Lung (tissue), 12 donors: ENCODE results near the gene POLR3B. TPM values are rescaled to one million over a fixed set of nuclear protein-coding genes. Genes with fewer than 3 reads are reported as not detected.

Experiments used
- ATAC-seq: fragments of 200-7000 bp; cut with Tn5 transposase; one replicate; pipeline ENCODE4 v1.9.1; 2020; ENCODE audit warnings: moderate number of reproducible peaks; ENCODE audit not compliant: insufficient read depth, low FRiP score
- DNase-seq, 3 donors: peaks; one replicate each; pipeline ENCODE4 v3.0.0-alpha.2; 2013 to 2017
- H3K27ac ChIP-seq, 2 donors: one replicate each; pipeline ENCODE4 v1.5.1; 2013; ENCODE audit warnings: mild to moderate bottlenecking in 2 of 2, moderate library complexity in 2 of 2, control low read depth in 1 of 2, inconsistent platforms in 1 of 2, low read depth in 1 of 2, low read length in 1 of 2
- H3K27me3 ChIP-seq, 3 donors: one replicate each; pipeline ENCODE4 v1.5.1; 2013; ENCODE audit warnings: low read length in 2 of 3; ENCODE audit not compliant: control insufficient read depth in 3 of 3, insufficient read depth in 3 of 3
- H3K36me3 ChIP-seq, 4 donors: one replicate each; pipeline ENCODE4 v1.5.1; 2013; ENCODE audit warnings: low read length in 4 of 4, mild to moderate bottlenecking in 1 of 4, moderate library complexity in 1 of 4; ENCODE audit not compliant: control insufficient read depth in 4 of 4, insufficient read depth in 4 of 4
- H3K4me1 ChIP-seq, 5 donors: one replicate each; pipeline ENCODE4 v1.5.1; 2013; ENCODE audit warnings: low read length in 5 of 5, mild to moderate bottlenecking in 2 of 5, moderate library complexity in 1 of 5; ENCODE audit not compliant: control insufficient read depth in 5 of 5, insufficient read depth in 5 of 5
- H3K4me3 ChIP-seq: one replicate; pipeline ENCODE4 v1.5.1; 2013; ENCODE audit warnings: mild to moderate bottlenecking, control low read depth, moderate library complexity
- H3K9ac ChIP-seq, 2 donors: one replicate each; pipeline ENCODE4 v1.5.1; 2013; ENCODE audit warnings: low read length in 2 of 2, control low read depth in 1 of 2; ENCODE audit not compliant: insufficient read depth in 1 of 2
- H3K9me3 ChIP-seq, 4 donors: one replicate each; pipeline ENCODE4 v1.5.1; 2013; ENCODE audit warnings: low read length in 3 of 4, mild to moderate bottlenecking in 1 of 4, moderate library complexity in 1 of 4; ENCODE audit not compliant: control insufficient read depth in 4 of 4, insufficient read depth in 3 of 4
- WGBS, 2 donors: extraction: QIAGEN DNeasy Blood & Tissue Kit; methylation state at CpG; one replicate each; pipeline ENCODE4 v1.1.7; 2013; 5-methylcytosine and 5-hydroxymethylcytosine counted together
- polyA plus RNA-seq, 2 donors: library from polyadenylated mRNA; stranded (reverse); fragments of 200-250 nt; gene quantifications; one replicate each; pipeline ENCODE4 v1.2.1, GENCODE V29; 2013
- total RNA-seq, 2 donors: library from RNA; depleted of rRNA in 1 of 2; stranded (reverse); fragments of >200 nt in 1 of 2; gene quantifications; one replicate each; pipeline ENCODE4 v1.2.1, GENCODE V29; 2014 to 2021
- TF ChIP-seq, protein P1 (sequence below): IDR thresholded peaks from 2 replicates; pipeline ENCODE4 v1.5.1; 2012; ENCODE audit warnings: mild to moderate bottlenecking; ENCODE audit errors: control extremely low read depth, extremely low read depth
- donor health status: control.
- donor health status: control.
- donor health status: Bipolar disorder and iron deficiency.
- donor health status: healthy.
- donor health status: DM: yes; HTN: yes; CAD: no.

POLR3B gene
- total and polyA plus RNA-seq, 4 donors: 3.6 to 13.5 (median 9.0) TPM

DNA sequence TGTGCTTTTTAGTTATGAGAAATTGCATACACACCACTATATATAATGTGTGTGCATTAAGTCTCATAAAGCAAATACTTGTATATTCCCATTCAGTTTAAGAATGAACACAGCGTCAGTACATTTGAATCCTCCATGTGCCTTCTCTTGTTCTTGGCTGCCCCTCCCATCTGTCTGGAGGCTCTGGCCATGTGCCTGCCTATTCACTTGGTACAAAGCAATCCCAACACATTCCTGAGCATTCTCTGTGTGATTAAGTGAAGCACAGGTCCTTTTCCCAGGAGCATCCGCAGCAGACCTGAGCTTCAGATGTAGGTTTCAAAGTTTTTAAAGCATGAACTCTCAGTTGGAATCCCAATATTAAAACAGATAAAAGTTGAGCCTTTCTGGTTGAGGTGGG is 58.7 kb downstream of the POLR3B start:
- Histone ChIP-seq H3K9ac (no peak overlapping the region), H3K36me3 (peaks cover 0 to 16% (median 5%) of the 10 kb centered on the region in 4 donors), H3K27me3 (no peaks in the 10 kb centered on the region), H3K9me3 (no peaks in the 10 kb centered on the region), H3K4me1 (peaks cover 0 to 3% (median 0%) of the 10 kb centered on the region in 5 donors), H3K27ac (no peak overlapping the region), H3K4me3 (no peak overlapping the region)
- WGBS, 2 donors: 76 to 80% methylated on average over 2 of the region's 2 CpGs
- TF ChIP-seq, protein P1, sequence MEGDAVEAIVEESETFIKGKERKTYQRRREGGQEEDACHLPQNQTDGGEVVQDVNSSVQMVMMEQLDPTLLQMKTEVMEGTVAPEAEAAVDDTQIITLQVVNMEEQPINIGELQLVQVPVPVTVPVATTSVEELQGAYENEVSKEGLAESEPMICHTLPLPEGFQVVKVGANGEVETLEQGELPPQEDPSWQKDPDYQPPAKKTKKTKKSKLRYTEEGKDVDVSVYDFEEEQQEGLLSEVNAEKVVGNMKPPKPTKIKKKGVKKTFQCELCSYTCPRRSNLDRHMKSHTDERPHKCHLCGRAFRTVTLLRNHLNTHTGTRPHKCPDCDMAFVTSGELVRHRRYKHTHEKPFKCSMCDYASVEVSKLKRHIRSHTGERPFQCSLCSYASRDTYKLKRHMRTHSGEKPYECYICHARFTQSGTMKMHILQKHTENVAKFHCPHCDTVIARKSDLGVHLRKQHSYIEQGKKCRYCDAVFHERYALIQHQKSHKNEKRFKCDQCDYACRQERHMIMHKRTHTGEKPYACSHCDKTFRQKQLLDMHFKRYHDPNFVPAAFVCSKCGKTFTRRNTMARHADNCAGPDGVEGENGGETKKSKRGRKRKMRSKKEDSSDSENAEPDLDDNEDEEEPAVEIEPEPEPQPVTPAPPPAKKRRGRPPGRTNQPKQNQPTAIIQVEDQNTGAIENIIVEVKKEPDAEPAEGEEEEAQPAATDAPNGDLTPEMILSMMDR: no peak
- ATAC-seq (no peak), DNase-seq (no peak)

DNA sequence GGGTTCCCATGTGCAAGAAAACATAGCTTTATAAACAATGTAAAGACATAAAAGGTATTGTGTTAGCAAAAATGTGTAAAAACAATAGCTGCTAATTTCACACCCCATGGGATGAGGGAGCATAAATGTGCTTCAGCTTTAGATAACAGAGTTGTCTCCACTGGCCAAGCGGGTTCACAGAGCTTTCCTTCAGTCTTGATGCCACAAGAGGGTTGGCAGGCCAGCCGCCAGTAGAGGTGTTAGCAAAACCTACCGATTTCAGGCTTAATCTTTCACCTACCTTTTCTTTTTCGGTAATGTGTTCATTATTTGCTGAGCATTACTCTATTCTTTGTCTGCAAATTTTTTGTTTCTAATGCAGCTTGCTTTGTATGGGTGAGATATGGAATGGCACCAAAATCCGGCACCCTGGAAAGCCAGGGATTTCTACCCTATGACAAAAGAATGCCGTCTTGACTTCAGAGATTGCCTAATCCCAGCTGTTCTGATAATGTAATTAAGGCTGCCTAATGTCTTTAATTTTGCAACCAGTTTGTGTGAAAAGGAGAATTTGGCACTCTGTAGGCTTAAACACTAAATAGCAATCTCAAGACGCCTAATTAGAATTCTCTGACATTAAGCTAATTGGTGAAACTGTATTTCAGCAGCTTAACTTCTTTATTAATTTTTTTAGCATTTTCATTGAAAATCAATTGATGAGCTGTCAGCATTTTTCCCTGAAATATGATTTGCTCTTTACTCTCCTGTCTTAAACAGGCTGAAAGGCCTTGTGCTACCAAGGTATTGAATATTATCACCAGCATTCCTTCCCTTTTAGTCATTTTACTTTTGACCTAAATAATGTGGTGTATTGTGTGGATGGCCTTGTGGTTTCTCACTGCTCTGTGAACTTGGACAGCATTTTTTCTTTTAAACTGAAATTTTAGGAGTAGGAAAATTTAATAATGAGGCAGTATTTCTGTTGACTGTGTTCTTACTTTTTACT is 60.7 kb downstream of the POLR3B start:
- H3K9ac ChIP-seq: no peak overlapping the region
- peaks cover 0 to 3% (median 0%) of the 10 kb centered on the region in 5 donors for H3K4me1 ChIP-seq
- H3K9me3 ChIP-seq: no peaks in the 10 kb centered on the region
- WGBS, 2 donors: 85 to 87% methylated on average over 7 of the region's 7 CpGs
- DNase-seq (peak in 2 of 3 donors; percentile 15 to 29), ATAC-seq (no peak)
- no peak overlapping the region for H3K4me3 ChIP-seq
- TF ChIP-seq, protein P1: no peak
- H3K36me3 ChIP-seq: peaks cover 0 to 11% (median 4%) of the 10 kb centered on the region in 4 donors
- no peak overlapping the region for H3K27ac ChIP-seq
- no peaks in the 10 kb centered on the region for H3K27me3 ChIP-seq

DNA sequence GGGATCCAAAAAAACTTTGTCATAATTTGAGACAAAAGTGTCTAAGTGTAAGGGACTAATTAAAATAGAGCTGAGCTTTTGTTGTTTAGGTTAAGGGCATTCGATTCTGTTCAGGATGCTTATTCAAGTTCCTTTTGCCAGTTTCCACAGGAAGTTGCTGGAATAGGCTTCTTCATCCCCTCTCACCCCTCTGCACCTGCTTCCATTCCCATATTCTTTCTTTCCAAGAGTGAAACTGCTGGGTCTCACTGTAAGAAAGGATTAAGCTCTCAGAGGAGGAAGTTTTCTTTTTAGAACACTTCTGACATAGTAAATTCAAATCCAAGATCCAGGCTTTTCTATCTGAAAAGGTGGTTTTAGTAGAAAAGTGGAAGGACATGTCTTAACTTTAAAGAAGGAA is 61.4 kb downstream of the POLR3B start:
- peaks cover 0 to 3% (median 0%) of the 10 kb centered on the region in 5 donors for H3K4me1 ChIP-seq
- ATAC-seq (no peak), DNase-seq (no peak)
- no peak overlapping the region for H3K9ac ChIP-seq
- WGBS, 2 donors: 47 to 59% methylated on average over 1 of the region's 1 CpG
- TF ChIP-seq, protein P1: no peak
- H3K36me3 ChIP-seq: peaks cover 0 to 11% (median 4%) of the 10 kb centered on the region in 4 donors
- H3K4me3 ChIP-seq: no peak overlapping the region
- no peak overlapping the region for H3K27ac ChIP-seq
- H3K9me3 ChIP-seq: no peaks in the 10 kb centered on the region
- no peaks in the 10 kb centered on the region for H3K27me3 ChIP-seq
